Ishikawa (cell line): Measurements from ENCODE around the gene EFCAB13.
A peak's percentile ranks its signal among the peaks of the same experiment; 100 is the strongest.

Source experiments
- CEBPB ChIP-seq: IDR thresholded peaks from 2 replicates; pipeline ENCODE4 v1.6.1; 2012
- CREB1 ChIP-seq: IDR thresholded peaks from 2 replicates; pipeline ENCODE4 v1.6.1; 2012; ENCODE audit warnings: low read depth
- EGR1 ChIP-seq: IDR thresholded peaks from 2 replicates; pipeline ENCODE4 v1.6.1; 2012
- EP300 ChIP-seq: IDR thresholded peaks from 2 replicates; pipeline ENCODE4 v1.6.1; 2012; ENCODE audit warnings: borderline replicate concordance
- FOXM1 ChIP-seq: IDR thresholded peaks from 2 replicates; pipeline ENCODE4 v1.6.1; 2012; ENCODE audit warnings: low read depth, borderline replicate concordance
- NFIC ChIP-seq: IDR thresholded peaks from 2 replicates; pipeline ENCODE4 v1.6.1; 2012
- RAD21 ChIP-seq: IDR thresholded peaks from 2 replicates; pipeline ENCODE4 v1.6.1; 2012; ENCODE audit warnings: low read depth
- TAF1 ChIP-seq: IDR thresholded peaks from 2 replicates; pipeline ENCODE4 v1.6.1; 2012; ENCODE audit warnings: low read depth, mild to moderate bottlenecking
- TCF12 ChIP-seq: IDR thresholded peaks from 2 replicates; pipeline ENCODE4 v1.6.1; 2012; ENCODE audit warnings: low read depth
- TEAD4 ChIP-seq: IDR thresholded peaks from 2 replicates; pipeline ENCODE4 v1.6.1; 2012
- YY1 ChIP-seq: IDR thresholded peaks from 2 replicates; pipeline ENCODE4 v1.6.1; 2012; ENCODE audit warnings: low read depth
- ZBTB7A ChIP-seq: IDR thresholded peaks from 2 replicates; pipeline ENCODE4 v1.6.1; 2012; ENCODE audit warnings: low read depth
- TF ChIP-seq, protein P1 (sequence below): IDR thresholded peaks from 2 replicates; pipeline ENCODE4 v1.6.1; 2012; ENCODE audit warnings: low read depth, mild to moderate bottlenecking
- TF ChIP-seq, protein P2 (sequence below): IDR thresholded peaks from 2 replicates; pipeline ENCODE4 v1.6.1; 2012
- TF ChIP-seq, protein P3 (sequence below): IDR thresholded peaks from 2 replicates; pipeline ENCODE4 v1.6.1; 2012

Gene EFCAB13

DNA sequence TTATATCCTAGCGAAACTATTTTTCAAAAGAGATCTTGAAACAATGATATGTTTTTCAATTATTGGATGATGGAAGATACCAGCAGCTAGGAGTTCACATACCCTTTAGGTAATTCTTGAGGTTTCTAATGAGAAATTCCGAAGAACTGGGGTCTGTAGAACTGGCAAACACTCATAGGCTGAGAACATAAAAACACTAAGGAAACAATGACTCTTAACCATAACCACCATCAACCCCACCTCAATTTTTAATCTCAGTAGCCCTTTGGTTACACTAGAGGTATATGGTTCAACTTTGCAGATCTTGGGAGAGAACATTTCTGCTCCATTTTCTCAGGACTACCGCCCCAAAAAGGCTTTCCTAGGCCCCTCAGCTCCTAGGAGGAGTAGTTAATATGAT, 141.4 kb downstream of the EFCAB13 start:
- no peak for TF ChIP-seq ZBTB7A
- TF ChIP-seq, protein P1, sequence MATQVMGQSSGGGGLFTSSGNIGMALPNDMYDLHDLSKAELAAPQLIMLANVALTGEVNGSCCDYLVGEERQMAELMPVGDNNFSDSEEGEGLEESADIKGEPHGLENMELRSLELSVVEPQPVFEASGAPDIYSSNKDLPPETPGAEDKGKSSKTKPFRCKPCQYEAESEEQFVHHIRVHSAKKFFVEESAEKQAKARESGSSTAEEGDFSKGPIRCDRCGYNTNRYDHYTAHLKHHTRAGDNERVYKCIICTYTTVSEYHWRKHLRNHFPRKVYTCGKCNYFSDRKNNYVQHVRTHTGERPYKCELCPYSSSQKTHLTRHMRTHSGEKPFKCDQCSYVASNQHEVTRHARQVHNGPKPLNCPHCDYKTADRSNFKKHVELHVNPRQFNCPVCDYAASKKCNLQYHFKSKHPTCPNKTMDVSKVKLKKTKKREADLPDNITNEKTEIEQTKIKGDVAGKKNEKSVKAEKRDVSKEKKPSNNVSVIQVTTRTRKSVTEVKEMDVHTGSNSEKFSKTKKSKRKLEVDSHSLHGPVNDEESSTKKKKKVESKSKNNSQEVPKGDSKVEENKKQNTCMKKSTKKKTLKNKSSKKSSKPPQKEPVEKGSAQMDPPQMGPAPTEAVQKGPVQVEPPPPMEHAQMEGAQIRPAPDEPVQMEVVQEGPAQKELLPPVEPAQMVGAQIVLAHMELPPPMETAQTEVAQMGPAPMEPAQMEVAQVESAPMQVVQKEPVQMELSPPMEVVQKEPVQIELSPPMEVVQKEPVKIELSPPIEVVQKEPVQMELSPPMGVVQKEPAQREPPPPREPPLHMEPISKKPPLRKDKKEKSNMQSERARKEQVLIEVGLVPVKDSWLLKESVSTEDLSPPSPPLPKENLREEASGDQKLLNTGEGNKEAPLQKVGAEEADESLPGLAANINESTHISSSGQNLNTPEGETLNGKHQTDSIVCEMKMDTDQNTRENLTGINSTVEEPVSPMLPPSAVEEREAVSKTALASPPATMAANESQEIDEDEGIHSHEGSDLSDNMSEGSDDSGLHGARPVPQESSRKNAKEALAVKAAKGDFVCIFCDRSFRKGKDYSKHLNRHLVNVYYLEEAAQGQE: no peak

DNA sequence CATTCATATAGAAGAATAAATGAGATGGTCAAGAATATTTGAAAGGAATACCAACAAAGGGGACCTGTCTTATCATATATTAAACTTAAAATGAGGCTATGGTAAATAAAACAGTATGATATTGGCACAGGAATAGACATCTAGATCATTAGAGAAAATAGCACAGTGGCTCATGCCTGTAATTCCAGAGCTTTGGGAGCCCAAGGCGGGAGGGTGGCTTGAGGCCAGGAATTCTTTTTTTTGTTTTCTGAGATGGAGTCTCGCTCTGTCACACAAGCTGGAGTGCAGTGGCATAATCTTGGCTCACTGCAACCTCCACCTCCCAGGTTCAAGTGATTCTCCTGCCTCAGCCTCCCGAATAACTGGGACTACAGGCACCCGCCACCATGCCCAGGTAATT, 143.2 kb downstream of the EFCAB13 start:
- TF ChIP-seq NFIC: 0 out of 2 replicates have a peak, but pooled peaks have one; percentile 23

DNA sequence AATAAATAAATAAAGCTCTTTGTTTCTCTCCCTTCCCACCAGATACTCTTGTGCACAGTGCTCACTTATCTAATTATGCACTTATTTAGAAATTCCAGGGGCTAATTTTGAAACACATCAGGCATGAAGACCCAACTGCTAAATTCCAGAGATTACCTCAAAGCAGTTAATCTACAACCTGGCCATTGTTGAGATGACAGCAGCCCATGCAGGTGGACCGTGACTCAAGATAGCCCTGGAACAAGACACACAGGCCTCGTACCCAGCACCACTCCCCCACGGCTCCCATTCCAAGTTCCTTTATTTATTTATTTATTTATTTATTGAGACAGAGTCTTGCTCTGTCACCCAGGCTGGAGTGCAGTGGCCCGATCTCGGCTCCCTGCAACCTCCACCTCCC, 147.1 kb downstream of the EFCAB13 start:
- TF ChIP-seq TAF1: no peak
- no peak for TF ChIP-seq CREB1
- TF ChIP-seq, protein P2, sequence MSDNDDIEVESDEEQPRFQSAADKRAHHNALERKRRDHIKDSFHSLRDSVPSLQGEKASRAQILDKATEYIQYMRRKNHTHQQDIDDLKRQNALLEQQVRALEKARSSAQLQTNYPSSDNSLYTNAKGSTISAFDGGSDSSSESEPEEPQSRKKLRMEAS: no peak
- TF ChIP-seq CEBPB: no peak
- no peak for TF ChIP-seq TEAD4
- TF ChIP-seq FOXM1: no peak
- TF ChIP-seq, protein P3, sequence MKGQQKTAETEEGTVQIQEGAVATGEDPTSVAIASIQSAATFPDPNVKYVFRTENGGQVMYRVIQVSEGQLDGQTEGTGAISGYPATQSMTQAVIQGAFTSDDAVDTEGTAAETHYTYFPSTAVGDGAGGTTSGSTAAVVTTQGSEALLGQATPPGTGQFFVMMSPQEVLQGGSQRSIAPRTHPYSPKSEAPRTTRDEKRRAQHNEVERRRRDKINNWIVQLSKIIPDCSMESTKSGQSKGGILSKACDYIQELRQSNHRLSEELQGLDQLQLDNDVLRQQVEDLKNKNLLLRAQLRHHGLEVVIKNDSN: no peak
- no peak for TF ChIP-seq EP300
- TF ChIP-seq EGR1: no peak
- TF ChIP-seq, protein P1: no peak
- no peak for TF ChIP-seq TCF12
- no peak for TF ChIP-seq NFIC
- TF ChIP-seq ZBTB7A: no peak
- TF ChIP-seq YY1: no peak
- no peak for TF ChIP-seq RAD21
